ENCODE data around the gene GALNT16. TPM values are rescaled to one million over a fixed set of nuclear protein-coding genes. Genes with fewer than 3 reads are reported as not detected.
"Not testable (repeated sequence)": the region's sequence is repeated elsewhere in the genome, so short reads cannot be mapped to it uniquely, and the experiment has no call there.

GALNT16 gene
- total RNA-seq, 2 experiments from 2014 or later = not detected

DNA sequence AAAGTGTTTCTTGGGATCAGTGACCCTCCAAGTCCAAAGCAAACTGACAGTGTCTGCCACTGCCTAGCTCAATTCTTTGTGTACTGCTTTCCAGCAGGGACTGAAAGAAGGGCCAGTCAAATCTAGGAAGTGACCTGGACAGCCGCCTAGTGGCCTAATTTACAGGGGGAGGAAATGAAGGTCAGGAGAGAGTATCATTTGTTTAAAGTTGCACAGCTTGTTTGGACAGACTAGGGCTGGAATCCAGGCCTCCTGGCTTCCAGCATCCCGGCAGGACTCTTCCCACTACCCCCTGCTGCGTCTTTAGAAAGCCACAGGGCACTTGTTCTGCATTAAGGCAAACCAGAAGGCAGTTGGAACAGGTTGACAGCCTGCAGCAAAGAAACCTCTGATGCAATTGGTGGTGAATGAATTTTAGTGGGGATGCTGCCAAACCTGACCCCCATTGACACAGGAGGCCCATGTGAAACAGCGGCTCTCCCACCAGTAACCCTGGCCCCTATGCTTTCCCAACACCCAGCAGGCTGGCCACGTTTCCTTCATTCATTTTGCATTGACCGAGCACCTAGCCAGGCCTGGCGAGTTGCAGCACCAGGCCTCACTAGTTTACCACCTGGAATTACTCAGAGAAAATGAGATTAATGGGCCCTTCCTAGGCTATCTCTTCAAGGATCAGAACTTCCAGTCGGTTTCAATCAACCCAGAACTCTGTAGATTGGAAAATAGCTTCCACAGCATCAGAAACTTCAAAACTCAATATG is 28.2 kb downstream of the GALNT16 start:
- Histone ChIP-seq H3K27me3 (ENCODE audit: control insufficient read depth in 1 of 2, insufficient read depth in 2 of 2, low read length in 2 of 2) (no peaks in the 10 kb centered on the region), H3K4me3 (ENCODE audit: low read length) (no peak overlapping the region), H3K4me1 (ENCODE audit: insufficient read depth, low read length) (no peaks in the 10 kb centered on the region), H3K27ac (ENCODE audit: low read depth in 1 of 2, low read length in 2 of 2) (no peak overlapping the region), H3K36me3 (ENCODE audit: insufficient read depth, low read length) (no peaks in the 10 kb centered on the region), H3K9me3 (ENCODE audit: control insufficient read depth in 1 of 2, insufficient read depth in 1 of 2, low read length in 2 of 2) (no peaks in the 10 kb centered on the region)
- Mint-ChIP-seq H3K9me3 (no peaks in the 10 kb centered on the region), H3K36me3 (ENCODE audit: low read depth) (no peaks in the 10 kb centered on the region), H3K27ac (no peak overlapping the region), H3K27me3 (no peaks in the 10 kb centered on the region), H3K4me3 (no peak overlapping the region), H3K4me1 (ENCODE audit: low read depth) (no peaks in the 10 kb centered on the region)
- TF ChIP-seq, protein P1, sequence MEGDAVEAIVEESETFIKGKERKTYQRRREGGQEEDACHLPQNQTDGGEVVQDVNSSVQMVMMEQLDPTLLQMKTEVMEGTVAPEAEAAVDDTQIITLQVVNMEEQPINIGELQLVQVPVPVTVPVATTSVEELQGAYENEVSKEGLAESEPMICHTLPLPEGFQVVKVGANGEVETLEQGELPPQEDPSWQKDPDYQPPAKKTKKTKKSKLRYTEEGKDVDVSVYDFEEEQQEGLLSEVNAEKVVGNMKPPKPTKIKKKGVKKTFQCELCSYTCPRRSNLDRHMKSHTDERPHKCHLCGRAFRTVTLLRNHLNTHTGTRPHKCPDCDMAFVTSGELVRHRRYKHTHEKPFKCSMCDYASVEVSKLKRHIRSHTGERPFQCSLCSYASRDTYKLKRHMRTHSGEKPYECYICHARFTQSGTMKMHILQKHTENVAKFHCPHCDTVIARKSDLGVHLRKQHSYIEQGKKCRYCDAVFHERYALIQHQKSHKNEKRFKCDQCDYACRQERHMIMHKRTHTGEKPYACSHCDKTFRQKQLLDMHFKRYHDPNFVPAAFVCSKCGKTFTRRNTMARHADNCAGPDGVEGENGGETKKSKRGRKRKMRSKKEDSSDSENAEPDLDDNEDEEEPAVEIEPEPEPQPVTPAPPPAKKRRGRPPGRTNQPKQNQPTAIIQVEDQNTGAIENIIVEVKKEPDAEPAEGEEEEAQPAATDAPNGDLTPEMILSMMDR (IDR thresholded peaks at IDR 0.05) = no peak
- intact Hi-C loops (cut with DNase I, micrococcal nuclease) = no loop called here
- ChIA-PET CTCF (no interaction called here), POLR2A (no interaction called here)
- ATAC-seq (ENCODE audit: poor library complexity) = no peak
- DNase-seq = no peak

DNA sequence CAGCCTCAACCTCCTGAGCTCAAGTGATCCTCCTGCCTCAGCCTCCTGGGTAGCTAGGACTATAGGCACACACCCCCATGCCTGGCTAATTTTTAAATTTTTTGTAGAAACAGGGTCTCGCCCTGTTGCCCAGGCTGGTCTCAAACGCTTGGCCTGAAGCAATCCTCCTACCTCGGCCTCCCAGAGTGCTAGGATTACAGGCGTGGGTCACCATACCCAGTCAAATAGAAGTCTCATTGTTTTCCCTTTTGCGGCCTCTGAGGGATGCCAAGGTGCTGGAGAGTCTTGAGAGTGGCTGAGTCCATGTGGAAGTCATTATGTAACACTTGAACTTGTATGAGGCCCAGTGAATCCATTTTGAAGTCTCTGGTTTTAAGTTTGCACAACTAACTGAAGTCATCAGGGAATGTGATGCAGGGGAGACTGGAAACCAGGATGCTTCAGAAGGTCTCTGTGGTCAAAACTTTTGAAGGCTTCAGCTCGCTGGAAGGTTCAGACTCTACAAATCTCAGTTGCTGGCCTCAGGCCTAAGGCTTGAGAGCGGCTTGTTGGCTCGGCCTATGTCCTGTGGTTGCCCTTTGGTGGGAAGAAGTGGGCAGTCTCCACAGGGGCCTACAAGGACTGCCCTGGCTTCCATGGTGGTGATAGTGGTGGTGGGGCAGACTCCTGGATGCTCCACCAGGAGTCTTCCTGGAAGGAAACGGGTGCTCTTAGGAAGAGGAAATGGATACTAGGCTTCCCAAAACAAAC is 29.2 kb downstream of the GALNT16 start:
- H3K27ac ChIP-seq (ENCODE audit: low read depth in 1 of 2, low read length in 2 of 2) = no peak overlapping the region
- Mint-ChIP-seq H3K27me3 (peaks cover 3% of the 10 kb centered on the region), H3K36me3 (ENCODE audit: low read depth) (no peaks in the 10 kb centered on the region), H3K4me3 (no peak overlapping the region), H3K27ac (no peak overlapping the region), H3K9me3 (no peaks in the 10 kb centered on the region), H3K4me1 (ENCODE audit: low read depth) (no peaks in the 10 kb centered on the region)
- ChIA-PET CTCF (no interaction called here), POLR2A (no interaction called here)
- ATAC-seq (ENCODE audit: poor library complexity) = no peak
- no peak overlapping the region for H3K4me3 ChIP-seq (ENCODE audit: low read length)
- H3K36me3 ChIP-seq (ENCODE audit: insufficient read depth, low read length) = no peaks in the 10 kb centered on the region
- intact Hi-C loops (cut with DNase I, micrococcal nuclease) = no loop called here
- H3K27me3 ChIP-seq (ENCODE audit: control insufficient read depth in 1 of 2, insufficient read depth in 2 of 2, low read length in 2 of 2) = no peaks in the 10 kb centered on the region
- no peak for DNase-seq
- no peaks in the 10 kb centered on the region for H3K9me3 ChIP-seq (ENCODE audit: control insufficient read depth in 1 of 2, insufficient read depth in 1 of 2, low read length in 2 of 2)
- no peaks in the 10 kb centered on the region for H3K4me1 ChIP-seq (ENCODE audit: insufficient read depth, low read length)
- TF ChIP-seq, protein P1 (IDR thresholded peaks at IDR 0.05) = no peak

DNA sequence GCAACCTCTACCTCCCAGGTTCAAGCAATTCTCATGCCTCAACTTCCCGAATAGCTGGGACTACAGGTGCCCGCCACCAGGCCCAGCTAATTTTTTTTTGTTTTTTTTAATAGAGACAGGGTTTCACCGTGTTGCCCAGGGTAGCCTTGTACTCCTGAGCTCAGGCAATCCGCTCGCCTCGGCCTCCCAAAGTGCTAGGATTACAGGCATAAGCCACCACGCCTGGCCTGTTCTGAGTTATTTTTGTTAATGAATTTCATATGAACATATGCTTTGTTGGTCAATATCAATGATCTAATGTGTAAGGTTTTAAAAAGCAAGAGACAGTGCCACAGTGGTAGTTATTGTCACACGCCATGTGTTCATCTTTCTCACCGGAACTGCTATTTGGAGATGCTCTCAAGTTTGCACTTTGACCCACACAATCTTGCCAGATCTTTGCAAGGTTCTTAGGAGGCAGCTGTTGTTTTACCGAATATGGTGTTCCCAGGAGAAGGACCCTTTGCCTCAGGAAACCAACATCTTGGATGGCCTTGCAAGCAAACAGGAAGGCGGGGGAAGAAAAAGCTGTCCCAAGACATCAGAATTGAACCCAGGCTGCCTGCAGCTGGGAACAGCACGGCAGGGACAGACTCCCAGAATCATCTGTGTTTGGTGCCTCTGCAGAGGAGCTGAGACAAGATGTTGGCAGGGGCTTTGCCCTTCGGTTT is 30.0 kb downstream of the GALNT16 start:
- H3K36me3 ChIP-seq (ENCODE audit: insufficient read depth, low read length) = no peaks in the 10 kb centered on the region
- ChIA-PET CTCF (no interaction called here), POLR2A (no interaction called here)
- H3K27me3 ChIP-seq (ENCODE audit: control insufficient read depth in 1 of 2, insufficient read depth in 2 of 2, low read length in 2 of 2) = no peaks in the 10 kb centered on the region
- Mint-ChIP-seq H3K4me3 (no peak overlapping the region), H3K27me3 (peaks cover 3% of the 10 kb centered on the region), H3K4me1 (ENCODE audit: low read depth) (no peaks in the 10 kb centered on the region), H3K9me3 (no peaks in the 10 kb centered on the region), H3K36me3 (ENCODE audit: low read depth) (no peaks in the 10 kb centered on the region), H3K27ac (no peak overlapping the region)
- no peaks in the 10 kb centered on the region for H3K9me3 ChIP-seq (ENCODE audit: control insufficient read depth in 1 of 2, insufficient read depth in 1 of 2, low read length in 2 of 2)
- H3K4me1 ChIP-seq (ENCODE audit: insufficient read depth, low read length) = no peaks in the 10 kb centered on the region
- H3K27ac ChIP-seq (ENCODE audit: low read depth in 1 of 2, low read length in 2 of 2) = no peak overlapping the region
- intact Hi-C loops (cut with DNase I, micrococcal nuclease) = no loop called here
- DNase-seq (no peak), ATAC-seq (ENCODE audit: poor library complexity) (no peak)
- TF ChIP-seq, protein P1 (IDR thresholded peaks at IDR 0.05) = no peak
- no peak overlapping the region for H3K4me3 ChIP-seq (ENCODE audit: low read length)

DNA sequence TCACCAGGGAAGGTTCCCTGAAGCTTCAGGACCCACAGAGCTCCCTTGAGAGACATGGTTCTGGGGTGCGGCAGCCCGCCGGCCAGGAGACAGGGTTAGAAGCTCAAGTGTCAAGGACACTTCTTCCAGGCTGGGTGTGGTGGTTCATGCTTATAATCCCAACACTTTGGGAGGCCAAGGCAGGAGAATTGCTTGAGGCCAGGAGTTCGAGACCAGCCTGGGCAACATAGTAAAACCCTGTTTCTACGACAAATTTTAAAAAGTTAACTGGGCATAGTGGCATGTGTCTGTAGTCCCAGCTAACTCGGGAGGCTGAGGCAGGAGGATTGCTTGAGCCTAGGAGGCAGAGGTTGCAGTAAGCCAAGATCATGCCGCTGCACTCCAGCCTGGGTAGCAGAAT is 30.9 kb downstream of the GALNT16 start:
- H3K4me1 ChIP-seq (ENCODE audit: insufficient read depth, low read length); ATAC-seq (ENCODE audit: poor library complexity); H3K27ac Mint-ChIP-seq; H3K9me3 Mint-ChIP-seq; DNase-seq; H3K4me3 Mint-ChIP-seq; H3K27me3 ChIP-seq (ENCODE audit: control insufficient read depth in 1 of 2, insufficient read depth in 2 of 2, low read length in 2 of 2); H3K9me3 ChIP-seq (ENCODE audit: control insufficient read depth in 1 of 2, insufficient read depth in 1 of 2, low read length in 2 of 2); H3K27me3 Mint-ChIP-seq; H3K4me3 ChIP-seq (ENCODE audit: low read length); POLR2A ChIA-PET; intact Hi-C loops (cut with DNase I, micrococcal nuclease); H3K36me3 ChIP-seq (ENCODE audit: insufficient read depth, low read length); H3K36me3 Mint-ChIP-seq (ENCODE audit: low read depth); H3K27ac ChIP-seq (ENCODE audit: low read depth in 1 of 2, low read length in 2 of 2); H3K4me1 Mint-ChIP-seq (ENCODE audit: low read depth): not testable (repeated sequence)
- CTCF ChIA-PET = interaction anchor here (0.7 kb wide), 1 partner anchor 54 kb away, joined by 3 read pairs; no protein-coding TSS in a partner anchor

Measured in CD4-positive, alpha-beta T cell (primary cell).